ENCODE results near the gene GNLY. TPM values are rescaled to one million over a fixed set of nuclear protein-coding genes. Genes with fewer than 3 reads are reported as not detected.

Gene GNLY
- polyA plus RNA-seq, 1 experiment: not detected

GRCh38 chr2:85724731-85725181, 30.6 kb downstream of the GNLY start:
- Histone ChIP-seq H3K4me3 (ENCODE audit: low read depth, low read length) (no peak overlapping the region), H3K27me3 (ENCODE audit: control insufficient read depth, insufficient read depth, low read length) (no peaks in the 10 kb centered on the region), H3K36me3 (ENCODE audit: control insufficient read depth, insufficient read depth, low read length) (no peaks in the 10 kb centered on the region)
- no peak for TF ChIP-seq CTCF (IDR thresholded peaks at IDR 0.05; ENCODE audit: insufficient read depth, low read depth, low read length)
- ChIA-PET CTCF (interaction anchor here (0.6 to 5.4 kb wide), 19 partner anchors 17 to 356 kb away, joined by 3 to 61 read pairs (median 4); no protein-coding TSS in a partner anchor), POLR2A (interaction anchor here (0.6 to 1.1 kb wide), 2 partner anchors 129 to 160 kb away, joined by 3 read pairs; partner anchors contain the start of gene RNF181)
- DNase-seq (ENCODE audit: low read depth): no peak

GRCh38 chr2:85725451-85725850, 31.3 kb downstream of the GNLY start:
- ChIA-PET CTCF (interaction anchor here (0.6 to 5.4 kb wide), 17 partner anchors 17 to 355 kb away, joined by 3 to 61 read pairs (median 5); no protein-coding TSS in a partner anchor), POLR2A (interaction anchor here (0.5 to 1.1 kb wide), 2 partner anchors 90 to 130 kb away, joined by 3 read pairs; partner anchors contain the start of gene RNF181)
- no peak for DNase-seq (ENCODE audit: low read depth)
- Histone ChIP-seq H3K36me3 (ENCODE audit: control insufficient read depth, insufficient read depth, low read length) (no peaks in the 10 kb centered on the region), H3K27me3 (ENCODE audit: control insufficient read depth, insufficient read depth, low read length) (no peaks in the 10 kb centered on the region), H3K4me3 (ENCODE audit: low read depth, low read length) (no peak overlapping the region)
- no peak for TF ChIP-seq CTCF (IDR thresholded peaks at IDR 0.05; ENCODE audit: insufficient read depth, low read depth, low read length)

GRCh38 chr2:85727798-85728197, 33.6 kb downstream of the GNLY start:
- ChIA-PET CTCF (interaction anchor here (1.1 to 5.4 kb wide), 3 partner anchors 74 to 86 kb away, joined by 5 to 61 read pairs (median 12); no protein-coding TSS in a partner anchor), POLR2A (no interaction called here)
- no peak for TF ChIP-seq CTCF (IDR thresholded peaks at IDR 0.05; ENCODE audit: insufficient read depth, low read depth, low read length)
- no peak for DNase-seq (ENCODE audit: low read depth)
- Histone ChIP-seq H3K36me3 (ENCODE audit: control insufficient read depth, insufficient read depth, low read length) (no peaks in the 10 kb centered on the region), H3K4me3 (ENCODE audit: low read depth, low read length) (no peak overlapping the region), H3K27me3 (ENCODE audit: control insufficient read depth, insufficient read depth, low read length) (no peaks in the 10 kb centered on the region)

GRCh38 chr2:85728342-85728741, 34.2 kb downstream of the GNLY start:
- Histone ChIP-seq H3K27me3 (ENCODE audit: control insufficient read depth, insufficient read depth, low read length) (no peaks in the 10 kb centered on the region), H3K4me3 (ENCODE audit: low read depth, low read length) (no peak overlapping the region), H3K36me3 (ENCODE audit: control insufficient read depth, insufficient read depth, low read length) (no peaks in the 10 kb centered on the region)
- CTCF ChIA-PET: interaction anchor here (0.6 to 2.5 kb wide), 44 partner anchors 9 to 350 kb away, joined by 3 to 194 read pairs (median 5); partner anchors contain the start of genes ATOH8, SFTPB and ST3GAL5
- POLR2A ChIA-PET: interaction anchor here (0.5 to 1.0 kb wide), 2 partner anchors 13 to 76 kb away, joined by 3 read pairs; no protein-coding TSS in a partner anchor
- no peak for TF ChIP-seq CTCF (IDR thresholded peaks at IDR 0.05; ENCODE audit: insufficient read depth, low read depth, low read length)
- DNase-seq (ENCODE audit: low read depth): no peak

GRCh38 chr2:85728883-85729824, 35.0 kb downstream of the GNLY start:
- ChIA-PET POLR2A (interaction anchor here (0.5 to 1.0 kb wide), 2 partner anchors 13 to 76 kb away, joined by 3 read pairs; no protein-coding TSS in a partner anchor), CTCF (interaction anchor here (0.6 to 2.5 kb wide), 47 partner anchors 9 to 349 kb away, joined by 3 to 194 read pairs (median 5); partner anchors contain the start of genes ATOH8, SFTPB and ST3GAL5)
- Histone ChIP-seq H3K27me3 (ENCODE audit: control insufficient read depth, insufficient read depth, low read length) (no peaks in the 10 kb centered on the region), H3K36me3 (ENCODE audit: control insufficient read depth, insufficient read depth, low read length) (no peaks in the 10 kb centered on the region), H3K4me3 (ENCODE audit: low read depth, low read length) (no peak overlapping the region)
- peak; percentile 99 for TF ChIP-seq CTCF (IDR thresholded peaks at IDR 0.05; ENCODE audit: insufficient read depth, low read depth, low read length)
- DNase-seq (ENCODE audit: low read depth): no peak
